WERI-Rb-1 (cell line): Measurements from ENCODE around the gene FAT1.

Experiments
- DNase-seq: peaks from one replicate; pipeline ENCODE4 v3.0.0-alpha.2; 2020
- H3K27ac ChIP-seq: fragments of 250-450 bp; sonication (Bioruptor Pico); 2 replicates; pipeline ENCODE4 v1.5.1; 2020; ENCODE audit warnings: mild to moderate bottlenecking, moderate library complexity
- H3K27me3 ChIP-seq: fragments of 250-450 bp; sonication (Bioruptor Pico); 2 replicates; pipeline ENCODE4 v1.5.1; 2021; ENCODE audit warnings: mild to moderate bottlenecking, low read depth, moderate library complexity; ENCODE audit not compliant: insufficient read depth, severe bottlenecking
- H3K36me3 ChIP-seq: fragments of 250-450 bp; sonication (Bioruptor Pico); 2 replicates; pipeline ENCODE4 v1.5.1; 2020; ENCODE audit warnings: mild to moderate bottlenecking, moderate library complexity
- H3K4me3 ChIP-seq: 2 replicates; pipeline ENCODE4 v1.5.1; 2011; ENCODE audit warnings: low read depth, mild to moderate bottlenecking, control low read depth, low read length
- H3K9me3 ChIP-seq: fragments of 250-450 bp; sonication (Bioruptor Pico); 2 replicates; pipeline ENCODE4 v1.5.1; 2021; ENCODE audit warnings: mild to moderate bottlenecking, moderate library complexity; ENCODE audit not compliant: severe bottlenecking
- TF ChIP-seq, protein P1 (sequence below): IDR thresholded peaks from 2 replicates; pipeline ENCODE4 v1.5.1; 2011; ENCODE audit warnings: low read depth, mild to moderate bottlenecking, control low read depth, inconsistent platforms, low read length

Gene FAT1

DNA sequence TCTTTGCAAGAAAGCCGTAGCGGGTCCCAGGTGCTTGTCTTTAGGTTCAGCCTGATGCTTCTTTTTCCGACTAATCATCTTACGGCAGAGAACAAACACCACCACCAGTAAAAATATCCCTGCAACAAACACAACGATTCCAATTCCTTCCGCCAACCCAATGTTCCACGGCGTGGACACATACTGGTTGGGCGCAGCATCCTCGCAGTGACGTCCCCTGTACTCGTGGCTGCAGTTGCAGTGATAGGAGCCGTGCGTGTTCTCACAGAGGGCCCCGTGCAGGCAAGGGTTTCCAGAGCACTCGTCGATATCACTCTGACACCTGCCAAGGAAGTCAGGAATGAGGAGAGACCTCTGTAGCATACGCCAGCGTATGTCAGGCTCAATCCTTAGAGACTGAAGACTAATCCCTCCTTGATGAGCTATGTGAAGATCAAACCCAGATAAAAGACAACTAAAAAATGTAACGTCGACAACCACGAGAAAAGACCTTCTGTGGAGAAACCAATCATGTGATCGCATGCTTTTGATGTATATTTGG lies 126.7 kb downstream of the FAT1 start:
- DNase-seq = no peak
- TF ChIP-seq, protein P1, sequence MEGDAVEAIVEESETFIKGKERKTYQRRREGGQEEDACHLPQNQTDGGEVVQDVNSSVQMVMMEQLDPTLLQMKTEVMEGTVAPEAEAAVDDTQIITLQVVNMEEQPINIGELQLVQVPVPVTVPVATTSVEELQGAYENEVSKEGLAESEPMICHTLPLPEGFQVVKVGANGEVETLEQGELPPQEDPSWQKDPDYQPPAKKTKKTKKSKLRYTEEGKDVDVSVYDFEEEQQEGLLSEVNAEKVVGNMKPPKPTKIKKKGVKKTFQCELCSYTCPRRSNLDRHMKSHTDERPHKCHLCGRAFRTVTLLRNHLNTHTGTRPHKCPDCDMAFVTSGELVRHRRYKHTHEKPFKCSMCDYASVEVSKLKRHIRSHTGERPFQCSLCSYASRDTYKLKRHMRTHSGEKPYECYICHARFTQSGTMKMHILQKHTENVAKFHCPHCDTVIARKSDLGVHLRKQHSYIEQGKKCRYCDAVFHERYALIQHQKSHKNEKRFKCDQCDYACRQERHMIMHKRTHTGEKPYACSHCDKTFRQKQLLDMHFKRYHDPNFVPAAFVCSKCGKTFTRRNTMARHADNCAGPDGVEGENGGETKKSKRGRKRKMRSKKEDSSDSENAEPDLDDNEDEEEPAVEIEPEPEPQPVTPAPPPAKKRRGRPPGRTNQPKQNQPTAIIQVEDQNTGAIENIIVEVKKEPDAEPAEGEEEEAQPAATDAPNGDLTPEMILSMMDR = no peak
- peaks cover 96% of the 10 kb centered on the region for H3K27me3 ChIP-seq
- H3K4me3 ChIP-seq = no peak overlapping the region
- H3K36me3 ChIP-seq = no peaks in the 10 kb centered on the region
- H3K9me3 ChIP-seq = peaks cover 6% of the 10 kb centered on the region
- H3K27ac ChIP-seq = no peak overlapping the region

DNA sequence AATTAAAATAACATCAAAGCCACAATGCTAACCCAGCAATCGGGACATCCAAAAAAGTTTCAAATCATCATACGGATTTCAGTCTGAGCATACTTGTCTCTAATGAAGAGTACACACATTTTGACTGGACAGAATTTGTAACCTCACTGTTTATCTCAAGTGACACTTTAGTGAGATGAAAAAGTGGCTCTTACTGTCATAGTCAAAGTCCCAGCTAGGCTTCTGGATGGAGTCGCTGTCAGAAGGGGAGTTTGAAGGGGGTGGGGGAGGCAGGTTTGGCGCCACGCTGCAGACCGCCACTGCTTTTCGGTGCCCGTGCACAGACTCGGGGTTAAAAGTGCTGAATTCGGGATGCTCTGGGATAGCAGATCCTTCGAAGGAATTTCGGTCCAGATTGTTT lies 127.3 kb downstream of the FAT1 start:
- peaks cover 6% of the 10 kb centered on the region for H3K9me3 ChIP-seq
- H3K27me3 ChIP-seq = peaks cover 96% of the 10 kb centered on the region
- TF ChIP-seq, protein P1 = no peak
- H3K27ac ChIP-seq = no peak overlapping the region
- no peaks in the 10 kb centered on the region for H3K36me3 ChIP-seq
- H3K4me3 ChIP-seq = no peak overlapping the region
- no peak for DNase-seq

DNA sequence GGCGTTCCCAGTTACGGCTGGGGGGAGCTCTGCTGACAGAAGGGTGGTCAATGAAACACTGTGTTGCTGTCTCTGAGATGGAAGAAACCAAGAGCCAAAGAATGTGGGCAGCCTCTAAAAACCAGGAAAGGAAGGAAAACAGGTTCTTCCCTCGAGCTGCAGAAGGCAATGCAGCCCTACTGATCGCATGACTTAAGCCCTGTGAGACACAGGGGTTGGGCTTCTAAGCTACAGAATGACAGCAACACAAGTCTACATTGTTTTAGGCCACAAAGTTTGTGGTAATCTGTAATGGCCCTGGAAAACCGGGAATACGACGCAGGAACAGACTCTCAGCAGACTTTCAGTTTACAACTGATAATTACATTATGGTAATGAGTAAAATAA lies 130.1 kb downstream of the FAT1 start:
- Histone ChIP-seq H3K27ac (no peak overlapping the region), H3K9me3 (peaks cover 6% of the 10 kb centered on the region), H3K4me3 (no peak overlapping the region), H3K27me3 (peaks cover 94% of the 10 kb centered on the region), H3K36me3 (no peaks in the 10 kb centered on the region)
- DNase-seq = no peak
- TF ChIP-seq, protein P1 = no peak

DNA sequence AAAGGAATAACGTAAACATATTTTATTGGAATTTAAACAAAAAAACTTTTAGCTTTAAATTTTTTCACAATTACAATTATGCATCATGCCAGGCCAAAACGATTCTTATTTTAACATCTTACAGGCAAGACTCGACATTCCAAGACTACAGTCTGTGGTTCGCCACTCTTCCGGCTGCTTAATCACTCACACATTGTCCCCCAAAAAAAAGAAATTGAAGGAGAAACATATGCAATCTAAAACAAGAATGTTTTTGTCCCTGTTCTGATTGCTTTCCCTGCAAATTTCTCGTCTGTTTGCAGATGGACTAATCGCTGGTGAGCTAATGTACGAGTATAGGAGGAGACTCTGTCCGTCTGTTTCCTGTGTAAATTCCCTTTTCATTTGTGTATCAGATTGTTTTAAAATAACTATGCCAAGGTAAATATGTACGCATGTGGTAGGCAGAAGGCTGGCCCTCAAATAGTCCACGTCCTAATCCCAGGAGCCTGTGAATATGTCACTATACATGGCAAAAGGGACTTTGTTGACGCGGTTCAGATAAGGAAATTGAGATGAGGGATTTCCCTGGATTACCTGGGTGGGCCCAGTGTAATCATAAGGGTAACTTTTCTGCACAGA lies 130.6 kb downstream of the FAT1 start:
- Histone ChIP-seq H3K27me3 (peaks cover 94% of the 10 kb centered on the region), H3K27ac (no peak overlapping the region), H3K36me3 (no peaks in the 10 kb centered on the region), H3K4me3 (no peak overlapping the region), H3K9me3 (peaks cover 6% of the 10 kb centered on the region)
- DNase-seq = no peak
- TF ChIP-seq, protein P1 = no peak

DNA sequence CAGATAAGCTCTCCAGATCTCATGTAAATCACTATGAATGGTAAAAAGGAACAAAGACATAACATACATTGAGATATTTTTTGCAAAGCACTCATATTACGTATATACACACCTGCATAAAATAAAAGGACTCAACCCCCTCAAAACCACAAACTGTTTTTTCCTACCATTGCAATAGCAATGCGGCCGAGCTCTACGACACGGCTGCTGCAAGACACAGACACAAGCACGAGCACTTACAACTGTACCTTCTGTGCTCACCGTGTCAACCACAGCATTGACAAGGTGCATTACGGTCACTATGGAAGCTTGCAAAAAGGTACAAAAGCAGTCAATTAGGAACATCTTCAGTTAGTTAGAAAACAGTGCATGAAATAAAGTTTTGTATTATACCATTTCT lies 131.2 kb downstream of the FAT1 start:
- TF ChIP-seq, protein P1 = no peak
- Histone ChIP-seq H3K36me3 (no peaks in the 10 kb centered on the region), H3K27ac (no peak overlapping the region), H3K4me3 (no peak overlapping the region), H3K27me3 (peaks cover 94% of the 10 kb centered on the region), H3K9me3 (peaks cover 6% of the 10 kb centered on the region)
- no peak for DNase-seq

DNA sequence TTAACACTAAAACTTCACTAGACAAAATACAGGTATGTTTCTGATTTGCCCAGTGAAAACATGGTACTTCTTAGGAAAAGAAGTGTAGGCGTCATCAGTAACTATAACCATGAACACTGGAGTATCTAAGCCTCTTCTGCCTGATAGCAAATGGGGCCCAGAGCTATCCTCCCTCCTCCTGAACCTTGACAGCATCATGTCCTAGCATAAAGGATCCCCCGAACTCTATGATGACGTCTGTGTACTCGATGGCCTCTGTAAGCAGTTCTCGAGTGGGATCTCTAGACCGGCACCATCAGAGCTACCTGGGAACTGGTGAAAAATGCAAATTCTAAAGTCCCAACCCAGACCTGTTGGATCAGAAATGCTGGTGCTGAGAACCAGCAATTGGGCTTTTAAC lies 132.0 kb downstream of the FAT1 start:
- Histone ChIP-seq H3K27me3 (peaks cover 93% of the 10 kb centered on the region), H3K36me3 (no peaks in the 10 kb centered on the region)
- TF ChIP-seq, protein P1 = no peak

More for the DNA sequence above, 132.0 kb downstream of the FAT1 start:
- H3K9me3 ChIP-seq = peaks cover 4% of the 10 kb centered on the region
- H3K27ac ChIP-seq = no peak overlapping the region
- no peak overlapping the region for H3K4me3 ChIP-seq
- no peak for DNase-seq
